Breast epithelium (tissue), 4 donors: ENCODE results near the gene EFCAB8. TPM values are rescaled to one million over a fixed set of nuclear protein-coding genes. Genes with fewer than 3 reads are reported as not detected.

Experiments
- DNase-seq, 2 donors: peaks; one replicate each; pipeline ENCODE4 v3.0.0-alpha.2; 2019; ENCODE audit warnings: low spot score in 2 of 2
- H3K27ac ChIP-seq, 2 donors: fragments of 200-600 bp; sonication (generic) in 1 of 2; one replicate each; pipeline ENCODE4 v1.5.1; 2016 to 2019; ENCODE audit warnings: mild to moderate bottlenecking in 1 of 2
- H3K27me3 ChIP-seq, 2 donors: fragments of 200-600 bp; sonication (generic) in 1 of 2; one replicate each; pipeline versions ENCODE4 v1.5.1 to v1.6.0; 2017 to 2019; ENCODE audit warnings: control low read depth in 1 of 2, mild to moderate bottlenecking in 1 of 2
- H3K36me3 ChIP-seq: fragments of 200-600 bp; one replicate; pipeline ENCODE4 v1.5.1; 2019
- H3K4me1 ChIP-seq, 2 donors: fragments of 200-600 bp; sonication (generic); one replicate each; pipeline ENCODE4 v1.5.1; 2016 to 2019; ENCODE audit warnings: control low read depth in 1 of 2
- H3K4me3 ChIP-seq, 3 donors: fragments of 200-600 bp; sonication (generic); 1 replicate in 2 of 3; 2 replicates in 1 of 3; pipeline ENCODE4 v1.5.1; 2016 to 2019; ENCODE audit warnings: mild to moderate bottlenecking in 3 of 3, moderate library complexity in 2 of 3
- H3K9me3 ChIP-seq, 2 donors: fragments of 200-600 bp; sonication (generic) in 1 of 2; one replicate each; pipeline ENCODE4 v1.5.1; 2016 to 2019; ENCODE audit warnings: control low read depth in 1 of 2
- CTCF ChIP-seq, 3 donors: fragments of 450-650 bp; IDR thresholded peaks; one replicate each; pipeline ENCODE4 v1.5.1; 2016 to 2017; ENCODE audit warnings: antibody characterized with exemption in 3 of 3, mild to moderate bottlenecking in 3 of 3, moderate library complexity in 3 of 3
- POLR2A ChIP-seq: fragments of 450-650 bp; IDR thresholded peaks from one replicate; pipeline ENCODE4 v1.6.1; 2016; ENCODE audit warnings: antibody characterized with exemption, mild to moderate bottlenecking, moderate library complexity
- POLR2AphosphoS5 ChIP-seq, 3 donors: sonication (generic); formaldehyde crosslinking; IDR thresholded peaks; one replicate each; pipeline ENCODE4 v1.6.1; 2017; ENCODE audit warnings: antibody characterized with exemption in 3 of 3
- intact Hi-C: fragments of 100-400 bp; cut with DNase I; formaldehyde crosslinking; loops from one replicate; pipeline ENCODE4 v1.15.1; 2023; ENCODE audit warnings: low total_unique reads
- total RNA-seq, 3 donors: library from RNA; depleted of rRNA; stranded (reverse); fragments of >200 nt; gene quantifications; one replicate each; pipeline ENCODE4 v1.1.0, GENCODE V29; 2016

EFCAB8 gene
- total RNA-seq, 3 donors from 2014 or later = 0.32 TPM; not detected in 2

- Histone ChIP-seq H3K36me3 (no peaks in the 10 kb centered on the region), H3K27me3 (no peaks in the 10 kb centered on the region), H3K9me3 (peaks cover 13 to 23% of the 10 kb centered on the region in 2 donors), H3K27ac (no peak overlapping the region), H3K4me3 (no peak overlapping the region), H3K4me1 (no peaks in the 10 kb centered on the region)
- TF ChIP-seq POLR2AphosphoS5 (IDR thresholded peaks at IDR 0.05) (no peak), CTCF (IDR thresholded peaks at IDR 0.05) (no peak), POLR2A (no peak)
- DNase-seq = no peak
- intact Hi-C loops = no loop called here
Measured at GRCh38 chr20:32957459-32957858, 98.7 kb downstream of the EFCAB8 start.

DNA sequence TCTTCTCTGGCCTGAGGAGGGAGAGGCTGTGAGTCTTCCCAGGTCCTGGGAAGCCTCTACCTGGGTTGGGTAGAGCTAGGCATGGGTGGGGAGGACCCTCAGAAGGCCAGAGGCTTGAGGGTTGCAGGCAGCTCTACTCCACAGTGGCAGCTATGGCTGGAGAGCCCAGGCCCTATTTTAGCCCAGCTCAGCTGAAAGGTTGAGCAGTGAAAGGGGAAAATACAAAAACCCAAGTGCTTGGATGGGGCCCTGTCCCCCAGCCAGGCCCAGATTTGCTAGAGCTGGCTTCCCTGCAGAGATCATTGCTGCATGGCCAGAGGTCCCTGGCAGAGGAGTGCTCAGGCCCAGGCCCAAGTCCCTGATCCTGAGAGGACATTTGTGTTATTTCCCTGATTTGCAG, 99.9 kb downstream of the EFCAB8 start:
- intact Hi-C loops = no loop called here
- Histone ChIP-seq H3K36me3 (no peaks in the 10 kb centered on the region), H3K27ac (no peak overlapping the region), H3K27me3 (no peaks in the 10 kb centered on the region), H3K9me3 (peaks cover 13 to 23% of the 10 kb centered on the region in 2 donors), H3K4me3 (no peak overlapping the region), H3K4me1 (no peaks in the 10 kb centered on the region)
- no peak for TF ChIP-seq POLR2A
- TF ChIP-seq CTCF (IDR thresholded peaks at IDR 0.05) = no peak
- TF ChIP-seq POLR2AphosphoS5 (IDR thresholded peaks at IDR 0.05) = no peak
- no peak for DNase-seq

DNA sequence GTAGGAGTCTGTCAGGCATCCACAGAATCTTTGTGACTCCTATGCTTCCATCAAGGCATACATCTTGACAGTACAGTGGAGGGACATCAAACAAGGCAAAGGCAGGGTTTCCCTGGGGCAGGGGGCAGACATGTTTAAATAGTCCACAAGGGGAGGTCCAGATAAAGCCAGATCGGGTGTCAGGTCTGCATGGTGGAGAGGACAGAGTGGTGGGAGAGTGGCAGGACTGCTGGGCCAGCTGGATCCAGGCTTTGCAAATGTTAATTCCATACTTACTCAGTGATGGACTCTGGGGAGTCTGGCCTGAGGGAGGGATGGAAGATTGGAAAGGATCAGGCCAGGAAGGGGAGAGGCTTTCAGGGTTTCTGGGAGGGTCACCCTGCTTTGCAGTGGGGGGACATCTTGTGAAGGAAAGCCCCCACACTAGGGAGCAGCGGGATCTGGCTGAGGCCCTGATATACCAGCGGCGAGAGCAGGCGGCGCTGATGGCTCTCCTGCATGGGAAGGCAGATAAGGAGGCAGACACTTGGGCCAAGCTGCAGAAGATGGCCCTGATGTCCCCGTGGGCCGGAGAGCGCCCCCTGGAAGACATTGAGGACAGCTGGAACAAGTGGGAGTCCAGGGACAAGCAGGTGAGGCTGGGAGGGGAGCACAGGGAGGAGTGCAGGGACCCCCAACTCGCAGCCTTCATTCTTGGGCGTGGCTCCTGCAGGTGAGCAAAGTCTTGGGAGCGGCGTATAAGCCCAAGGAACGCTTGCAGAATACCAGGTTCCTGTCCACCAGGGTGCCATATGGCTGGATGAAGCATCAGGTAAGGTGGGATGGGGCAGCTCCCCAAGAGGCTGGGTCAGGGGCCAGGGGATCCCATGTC, 100.9 kb downstream of the EFCAB8 start:
- H3K4me3 ChIP-seq = no peak overlapping the region
- H3K27ac ChIP-seq = no peak overlapping the region
- peaks cover 13 to 23% of the 10 kb centered on the region in 2 donors for H3K9me3 ChIP-seq
- no peak for DNase-seq
- H3K36me3 ChIP-seq = no peaks in the 10 kb centered on the region
- no peak for TF ChIP-seq POLR2A
- TF ChIP-seq CTCF (IDR thresholded peaks at IDR 0.05) = no peak
- TF ChIP-seq POLR2AphosphoS5 (IDR thresholded peaks at IDR 0.05) = no peak
- intact Hi-C loops = loop anchor here (5.0 kb wide), 1 partner anchor 67 kb away; no protein-coding TSS in a partner anchor
- H3K27me3 ChIP-seq = no peaks in the 10 kb centered on the region
- H3K4me1 ChIP-seq = no peaks in the 10 kb centered on the region

GRCh38 chr20:32960222-32960518, 101.4 kb downstream of the EFCAB8 start:
- H3K4me1 ChIP-seq = no peaks in the 10 kb centered on the region
- no peaks in the 10 kb centered on the region for H3K36me3 ChIP-seq
- TF ChIP-seq POLR2A = no peak
- no peak for TF ChIP-seq POLR2AphosphoS5 (IDR thresholded peaks at IDR 0.05)
- no peak for TF ChIP-seq CTCF (IDR thresholded peaks at IDR 0.05)
- H3K27ac ChIP-seq = no peak overlapping the region
- intact Hi-C loops = loop anchor here (5.0 kb wide), 1 partner anchor 68 kb away; no protein-coding TSS in a partner anchor
- no peak for DNase-seq
- H3K9me3 ChIP-seq = peaks cover 12 to 17% of the 10 kb centered on the region in 2 donors
- no peak overlapping the region for H3K4me3 ChIP-seq
- H3K27me3 ChIP-seq = no peaks in the 10 kb centered on the region
